Measurements from ENCODE around the gene JOSD1. TPM values are rescaled to one million over a fixed set of nuclear protein-coding genes. Genes with fewer than 3 reads are reported as not detected.
A peak's percentile ranks its signal among the peaks of the same experiment; 100 is the strongest.

The JOSD1 gene
- total RNA-seq, 1 donor: 61.2 TPM

DNA sequence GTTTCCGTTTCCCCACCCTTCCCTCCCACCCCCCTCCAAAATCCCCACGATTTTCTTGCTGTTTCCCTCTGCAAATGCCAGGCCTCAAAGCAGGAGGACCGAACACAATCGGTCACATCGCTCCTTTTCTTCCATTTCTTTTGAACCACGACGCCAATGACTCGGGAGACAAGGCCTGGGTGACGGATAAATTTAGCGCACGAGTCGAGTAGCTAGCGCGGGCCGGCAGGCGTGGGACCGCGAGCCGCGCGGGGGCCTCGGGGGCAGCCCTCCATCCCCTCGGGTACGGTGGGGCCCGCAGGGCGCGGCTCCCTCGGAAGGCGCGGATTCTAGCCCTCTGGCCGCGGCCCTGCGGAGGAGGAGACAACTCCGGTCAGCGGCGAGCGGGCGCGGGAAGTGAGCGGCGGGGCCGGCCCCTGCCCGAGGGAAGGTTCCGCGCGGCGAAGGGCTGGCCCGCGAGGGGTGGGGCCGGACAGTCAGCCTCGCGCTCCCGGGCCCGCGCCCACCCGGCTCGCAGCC lies 414 bp downstream of the JOSD1 start:
- DNase-seq (ENCODE audit: low read depth): peak; percentile 49
- H3K4me3 ChIP-seq (ENCODE audit: low read depth, low read length): peak overlapping the region; percentile 87
- TF ChIP-seq CTCF (IDR thresholded peaks at IDR 0.05; ENCODE audit: insufficient read depth, low read length): no peak

- DNase-seq (ENCODE audit: low read depth): peak; percentile 73
- TF ChIP-seq CTCF (IDR thresholded peaks at IDR 0.05; ENCODE audit: insufficient read depth, low read length): peak; percentile 13
- peak overlapping the region; percentile 87 for H3K4me3 ChIP-seq (ENCODE audit: low read depth, low read length)
Measured at GRCh38 chr22:38699784-38700183, 959 bp downstream of the JOSD1 start.

DNA sequence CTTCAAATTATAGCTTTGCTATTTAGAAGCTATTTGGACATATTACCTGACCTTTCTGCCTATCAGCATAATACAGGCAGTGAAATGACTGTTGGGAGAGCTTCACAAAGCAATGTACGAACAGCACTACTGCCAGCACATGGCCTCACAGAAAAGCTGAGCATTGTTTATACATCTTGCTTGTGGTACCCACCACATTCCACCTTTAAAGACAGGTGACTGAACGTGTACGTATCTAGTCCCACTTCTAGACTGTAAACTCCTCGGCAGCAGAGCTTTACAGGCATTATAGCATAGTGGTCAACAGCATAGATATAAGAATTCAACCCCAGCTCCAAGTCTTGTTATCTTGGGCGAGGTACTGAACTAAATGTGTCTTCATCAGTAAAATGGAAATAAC lies 1.6 kb downstream of the JOSD1 start:
- TF ChIP-seq CTCF (IDR thresholded peaks at IDR 0.05; ENCODE audit: insufficient read depth, low read length): no peak
- peak; percentile 17 for DNase-seq (ENCODE audit: low read depth)
- H3K4me3 ChIP-seq (ENCODE audit: low read depth, low read length): peak overlapping the region; percentile 87

DNA sequence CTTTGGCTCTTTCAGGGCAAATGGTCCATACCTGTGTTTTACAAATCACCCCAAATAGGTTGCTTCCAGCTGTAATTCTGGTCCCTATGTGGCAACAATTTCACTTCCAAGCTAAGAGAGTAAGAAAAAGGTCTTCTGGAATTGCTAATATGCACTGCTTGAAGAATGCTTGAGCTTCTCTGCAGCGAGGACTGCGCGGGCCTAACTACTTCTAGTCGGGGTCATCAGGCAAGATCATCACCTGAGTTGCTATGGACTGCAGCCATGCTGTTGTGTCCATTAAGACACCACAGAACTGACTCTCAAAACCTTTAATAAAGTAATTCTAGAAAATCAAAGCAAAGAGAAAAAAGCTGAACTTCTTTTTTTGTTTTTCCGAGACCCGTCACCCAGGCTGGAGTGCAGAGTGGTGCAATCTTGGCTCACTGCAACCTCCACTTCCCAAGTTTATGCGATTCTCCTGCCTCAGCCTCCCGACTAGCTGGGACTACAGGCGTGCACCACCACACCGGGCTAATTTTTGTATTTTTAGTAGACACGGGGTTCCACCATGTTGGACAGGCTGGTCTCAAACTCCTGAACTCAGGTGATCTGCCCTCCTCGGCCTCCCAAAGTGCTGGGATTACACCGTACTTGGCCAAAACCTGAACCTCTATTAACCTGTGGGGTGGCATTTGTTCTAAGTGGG lies 2.2 kb downstream of the JOSD1 start:
- peak overlapping the region; percentile 87 for H3K4me3 ChIP-seq (ENCODE audit: low read depth, low read length)
- no peak for TF ChIP-seq CTCF (IDR thresholded peaks at IDR 0.05; ENCODE audit: insufficient read depth, low read length)
- DNase-seq (ENCODE audit: low read depth): no peak

- no peak for TF ChIP-seq CTCF (IDR thresholded peaks at IDR 0.05; ENCODE audit: insufficient read depth, low read length)
- peak; percentile 76 for DNase-seq (ENCODE audit: low read depth)
- H3K4me3 ChIP-seq (ENCODE audit: low read depth, low read length): peak overlapping the region; percentile 87
Measured at GRCh38 chr22:38697425-38698089, 3.2 kb downstream of the JOSD1 start.

DNA sequence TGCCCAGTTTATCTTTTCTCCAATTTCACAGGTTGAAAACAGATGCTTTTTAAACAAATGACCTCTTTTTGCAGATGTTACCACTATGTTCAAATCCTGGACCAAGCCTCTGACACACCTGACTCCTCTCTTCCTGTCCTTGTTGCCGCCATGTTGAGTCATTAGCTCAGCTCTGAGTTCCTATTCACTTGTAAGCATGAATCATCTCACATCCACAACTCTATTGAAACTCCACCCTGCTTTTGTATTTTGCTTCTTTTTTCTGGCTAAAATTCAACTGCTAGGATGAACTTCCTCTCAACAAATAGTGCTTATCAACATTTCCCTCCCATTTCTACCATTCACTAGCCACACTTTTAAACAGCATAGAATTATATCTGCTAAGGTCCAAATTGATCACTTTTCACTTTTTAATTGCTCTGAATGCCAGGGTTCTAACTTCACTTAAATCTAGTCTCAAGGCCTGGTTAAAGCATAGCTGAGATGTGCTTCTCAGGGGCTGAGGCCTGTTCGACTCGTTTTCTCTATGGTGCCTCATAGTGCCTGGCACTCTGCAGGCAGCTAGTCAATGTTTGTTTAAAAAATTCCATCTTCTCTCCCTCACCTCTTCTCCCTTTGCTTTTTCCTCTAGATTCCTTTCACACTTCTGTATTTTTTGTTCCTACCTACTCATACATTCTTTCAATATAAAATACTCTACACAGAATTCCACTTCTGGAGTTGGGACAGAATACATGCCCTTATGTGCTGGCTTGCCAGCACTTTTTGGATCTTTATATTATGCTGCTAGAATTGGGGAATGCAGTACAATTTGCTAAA lies 3.9 kb downstream of the JOSD1 start:
- DNase-seq (ENCODE audit: low read depth): peak; percentile 93
- TF ChIP-seq CTCF (IDR thresholded peaks at IDR 0.05; ENCODE audit: insufficient read depth, low read length): no peak
- H3K4me3 ChIP-seq (ENCODE audit: low read depth, low read length): peak overlapping the region; percentile 26
